Retinal pigment epithelial cell (primary cell): Measurements from ENCODE around the gene VASN.

Experiments
- DNase-seq: peaks from one replicate; pipeline ENCODE4 v3.0.0-alpha.2; 2010; ENCODE audit warnings: low read depth
- H3K4me3 ChIP-seq: 2 replicates; pipeline ENCODE4 v1.5.1; 2011; ENCODE audit warnings: mild to moderate bottlenecking, low read length, control low read depth, moderate library complexity
- TF ChIP-seq, protein P1 (sequence below): conservative IDR thresholded peaks from 2 replicates; pipeline ENCODE4 v1.5.1; 2011; ENCODE audit warnings: low read depth, low read length, control low read depth, inconsistent platforms

VASN gene

DNA sequence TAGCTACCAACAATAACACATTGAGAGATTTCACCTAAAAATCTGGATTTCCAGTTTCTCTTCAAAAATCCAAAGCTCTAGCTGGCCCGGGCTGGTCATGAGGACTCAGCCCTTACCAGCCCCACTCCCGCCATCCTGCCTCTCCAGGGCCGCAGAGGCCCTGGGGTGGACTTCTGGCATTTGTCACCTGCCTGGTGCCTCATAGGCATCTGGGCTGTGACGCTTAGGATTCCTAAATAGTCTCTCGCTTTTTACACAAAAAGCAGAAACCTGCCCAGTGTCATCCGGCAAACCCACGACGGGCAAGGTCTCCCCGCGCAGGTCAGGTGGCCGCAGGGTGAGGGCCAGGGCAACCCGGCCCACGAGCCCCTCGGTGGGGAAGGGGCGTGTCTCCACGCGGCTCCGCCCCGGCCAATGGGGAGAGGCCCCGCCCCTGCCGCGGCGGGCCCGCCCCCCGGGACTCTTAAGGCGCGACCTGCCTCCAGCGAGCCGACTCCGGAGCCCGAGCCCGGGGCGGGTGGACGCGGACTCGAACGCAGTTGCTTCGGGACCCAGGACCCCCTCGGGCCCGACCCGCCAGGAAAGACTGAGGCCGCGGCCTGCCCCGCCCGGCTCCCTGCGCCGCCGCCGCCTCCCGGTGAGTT lies at the start of gene VASN:
TSS of gene VASN (plus strand) at position 492 of the 644 bp plus-strand sequence. CDS start 9,030 bp downstream, outside the sequence.
- TF ChIP-seq, protein P1, sequence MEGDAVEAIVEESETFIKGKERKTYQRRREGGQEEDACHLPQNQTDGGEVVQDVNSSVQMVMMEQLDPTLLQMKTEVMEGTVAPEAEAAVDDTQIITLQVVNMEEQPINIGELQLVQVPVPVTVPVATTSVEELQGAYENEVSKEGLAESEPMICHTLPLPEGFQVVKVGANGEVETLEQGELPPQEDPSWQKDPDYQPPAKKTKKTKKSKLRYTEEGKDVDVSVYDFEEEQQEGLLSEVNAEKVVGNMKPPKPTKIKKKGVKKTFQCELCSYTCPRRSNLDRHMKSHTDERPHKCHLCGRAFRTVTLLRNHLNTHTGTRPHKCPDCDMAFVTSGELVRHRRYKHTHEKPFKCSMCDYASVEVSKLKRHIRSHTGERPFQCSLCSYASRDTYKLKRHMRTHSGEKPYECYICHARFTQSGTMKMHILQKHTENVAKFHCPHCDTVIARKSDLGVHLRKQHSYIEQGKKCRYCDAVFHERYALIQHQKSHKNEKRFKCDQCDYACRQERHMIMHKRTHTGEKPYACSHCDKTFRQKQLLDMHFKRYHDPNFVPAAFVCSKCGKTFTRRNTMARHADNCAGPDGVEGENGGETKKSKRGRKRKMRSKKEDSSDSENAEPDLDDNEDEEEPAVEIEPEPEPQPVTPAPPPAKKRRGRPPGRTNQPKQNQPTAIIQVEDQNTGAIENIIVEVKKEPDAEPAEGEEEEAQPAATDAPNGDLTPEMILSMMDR = no peak
- peak within 1 kb of the TSS; percentile 84 for H3K4me3 ChIP-seq
- DNase-seq = no peak

DNA sequence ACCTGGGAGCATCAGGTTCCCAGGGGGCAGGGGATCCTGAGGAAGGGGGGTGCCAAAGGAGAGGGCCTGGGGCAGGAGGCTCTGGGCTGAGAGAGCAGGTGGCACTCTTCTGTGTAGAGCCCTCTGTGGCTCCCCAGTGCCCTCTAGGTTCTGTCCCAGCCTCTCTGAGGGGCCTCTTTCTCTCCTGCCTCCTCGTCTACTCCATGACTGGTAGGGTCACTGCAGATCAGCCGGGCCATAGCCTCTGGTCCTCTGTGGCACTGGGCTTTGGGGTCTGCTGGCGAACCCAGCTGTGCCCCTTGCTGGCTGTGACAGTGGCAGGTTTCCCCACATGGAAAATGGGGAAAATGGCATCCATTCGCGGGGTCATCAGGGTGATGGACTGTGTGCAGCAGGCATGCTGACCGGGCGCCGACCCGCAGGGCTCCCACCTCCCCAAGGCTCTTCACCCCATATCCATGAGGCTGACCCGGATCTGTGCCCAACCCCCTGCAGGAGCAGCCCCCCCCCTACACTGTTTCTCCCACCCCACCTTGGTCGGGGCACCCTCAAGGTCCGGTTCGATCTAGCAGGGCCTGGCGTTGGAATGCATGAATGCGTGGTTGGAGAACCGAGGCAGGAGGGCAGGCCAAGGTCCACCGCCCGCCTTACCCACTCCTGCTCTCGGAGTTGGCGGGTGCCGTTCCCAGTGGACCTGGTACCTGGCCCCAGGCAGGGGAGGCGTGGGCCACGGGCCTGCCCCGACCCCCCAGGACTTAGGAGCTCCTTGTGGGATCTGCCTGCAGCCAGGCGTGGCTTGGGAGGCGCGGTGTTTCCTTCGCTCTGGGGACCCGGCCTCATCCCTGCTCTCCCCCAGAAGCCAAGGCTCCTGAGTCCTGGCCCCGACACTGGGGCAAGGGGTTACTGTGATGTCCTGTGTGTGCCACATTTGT lies 49.3 kb upstream of the VASN start:
- no peak overlapping the region for H3K4me3 ChIP-seq
- no peak for DNase-seq
- TF ChIP-seq, protein P1 = no peak

DNA sequence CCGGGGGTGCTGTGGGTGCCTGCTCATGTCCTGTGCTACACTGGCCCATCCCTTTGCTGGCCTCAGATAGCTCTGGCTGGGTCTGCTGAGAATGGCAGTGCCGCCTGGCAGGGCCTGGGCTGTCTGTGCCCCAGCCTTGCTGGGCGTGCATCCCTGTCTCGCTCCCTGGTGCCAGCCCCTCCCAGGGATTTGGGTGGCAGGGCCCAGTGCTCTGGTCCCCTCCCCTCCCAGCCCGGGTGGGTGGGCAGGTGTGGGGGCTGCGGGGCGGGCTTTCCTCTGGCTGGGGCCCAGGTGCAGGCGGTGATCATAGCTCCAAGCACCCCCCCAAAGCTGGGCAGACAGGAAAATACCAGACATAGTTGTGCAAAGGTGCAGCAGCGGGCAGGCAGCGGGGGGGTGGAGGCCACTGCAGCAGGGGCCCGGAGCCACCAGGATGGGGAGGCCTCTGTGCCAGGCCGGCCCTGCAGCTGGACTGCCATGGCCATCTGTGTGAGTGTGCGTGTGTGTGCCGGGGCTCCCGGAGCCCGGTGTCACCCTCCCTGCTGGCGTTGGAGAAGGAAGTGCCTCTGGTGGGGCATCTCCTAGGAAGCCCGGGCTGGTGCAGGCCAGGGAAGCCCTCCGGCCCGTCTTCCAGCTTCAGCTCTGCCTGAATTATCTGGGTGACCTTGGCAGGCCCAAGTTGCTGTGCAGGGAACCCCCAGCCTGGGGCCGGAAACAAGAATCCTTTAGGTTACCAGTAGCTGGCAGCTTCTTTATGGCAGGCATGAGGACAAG lies 48.4 kb upstream of the VASN start:
- H3K4me3 ChIP-seq = no peak overlapping the region
- no peak for DNase-seq
- TF ChIP-seq, protein P1 = no peak

DNA sequence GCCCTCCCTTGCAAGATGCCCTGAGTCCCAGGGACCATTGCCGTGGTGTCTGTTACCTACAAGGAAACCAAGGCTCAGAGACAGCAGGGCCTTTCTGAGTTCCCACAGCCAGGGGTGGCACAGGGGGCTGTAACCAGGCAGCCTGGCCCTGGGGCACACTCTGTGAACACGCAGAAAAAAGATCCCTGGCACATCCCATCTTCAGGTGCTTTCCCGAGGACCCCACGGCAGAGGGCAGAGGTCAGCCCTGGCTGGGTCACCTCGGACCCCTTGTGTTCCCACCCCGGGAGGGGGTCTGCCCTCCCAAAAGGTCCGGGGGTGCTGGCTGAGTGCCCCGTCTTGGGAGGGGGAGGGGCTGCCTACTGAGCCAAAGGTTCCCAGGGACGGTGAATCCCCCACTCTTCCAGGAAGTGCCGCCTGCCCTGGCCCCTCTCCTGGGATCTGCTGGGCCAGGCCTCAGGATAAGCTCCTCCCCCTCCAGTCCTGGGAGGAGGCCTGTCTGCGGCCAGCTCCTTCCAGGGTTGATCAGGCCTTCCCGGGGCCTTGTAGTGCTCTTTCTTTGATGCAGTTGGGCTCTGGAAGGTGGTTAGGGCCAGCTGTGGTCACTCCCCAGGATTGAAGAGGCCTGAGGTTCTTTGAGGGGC lies 47.7 kb upstream of the VASN start:
- DNase-seq = no peak
- TF ChIP-seq, protein P1 = no peak
- H3K4me3 ChIP-seq = no peak overlapping the region

DNA sequence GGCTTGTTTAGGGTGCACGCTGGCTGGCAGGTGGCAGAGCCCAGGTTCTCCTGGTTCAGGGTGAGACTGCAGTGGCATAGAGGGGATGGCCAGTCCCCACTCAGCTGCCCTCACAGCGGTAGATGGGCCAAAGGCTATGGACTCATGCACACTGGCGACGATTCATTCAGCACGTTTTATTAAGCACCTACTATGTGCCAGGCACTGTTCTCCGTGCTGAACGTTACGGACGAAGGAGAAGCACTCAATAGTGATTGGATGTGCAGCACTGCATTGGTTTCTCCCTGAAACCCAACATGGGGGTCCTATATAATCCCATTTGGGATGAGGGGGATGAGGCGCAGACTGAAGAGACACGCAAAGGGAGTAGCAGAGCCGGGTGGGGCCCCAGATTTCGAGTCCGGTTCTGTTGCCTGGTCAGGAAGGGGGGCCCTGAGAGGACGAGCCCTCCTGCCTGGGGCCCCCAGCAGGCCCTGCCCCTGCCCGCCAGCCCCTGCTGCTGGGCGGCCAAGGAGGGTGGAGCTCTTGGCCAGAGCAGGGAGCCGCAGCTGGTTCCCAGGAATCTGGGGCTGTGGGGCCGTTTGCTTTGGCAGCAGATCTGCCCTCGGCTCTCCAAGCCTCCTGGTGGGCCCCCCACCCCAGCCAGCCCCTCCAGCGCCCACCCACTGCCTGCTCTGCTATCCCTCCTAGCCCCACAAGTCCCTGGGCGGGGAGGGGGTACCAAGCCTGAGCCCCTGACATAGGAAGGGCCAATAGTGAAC lies 47.0 kb upstream of the VASN start:
- TF ChIP-seq, protein P1 = no peak
- no peak for DNase-seq
- no peak overlapping the region for H3K4me3 ChIP-seq

DNA sequence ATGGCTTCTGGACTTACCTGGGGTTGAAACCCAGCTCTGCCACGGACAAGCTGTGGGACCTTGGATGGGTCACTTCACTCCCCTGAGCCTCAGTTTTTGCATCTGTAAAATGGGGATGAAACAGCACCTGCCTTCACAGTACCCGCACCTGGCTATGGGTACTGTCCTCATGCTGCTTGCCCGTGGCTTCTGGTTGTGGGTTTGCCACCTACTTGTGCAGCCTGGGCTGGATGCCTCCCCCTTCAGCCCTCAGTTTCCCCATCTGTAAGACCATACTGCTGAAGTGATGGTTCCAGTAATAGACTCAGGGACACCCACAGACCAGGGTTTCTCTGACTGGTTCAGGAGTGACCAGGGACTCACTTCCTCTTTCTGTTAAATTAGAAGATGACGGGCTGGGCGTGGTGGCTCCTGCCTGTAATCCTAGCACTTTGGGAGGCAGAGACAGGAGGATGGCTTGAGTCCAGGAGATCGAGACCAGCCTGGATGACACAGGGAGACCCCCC lies 46.3 kb upstream of the VASN start:
- TF ChIP-seq, protein P1 = no peak
- no peak overlapping the region for H3K4me3 ChIP-seq
- DNase-seq = no peak
